Measurements from ENCODE around the gene ZNF646.

The ZNF646 gene

GRCh38 chr16:31090540-31090939 is 16.3 kb downstream of the ZNF646 start:
- Histone ChIP-seq H2AFZ (ENCODE audit: low read length) (no peak overlapping the region), H3K27ac (replicated peaks; ENCODE audit: low read length) (no peak overlapping the region), H2BK15ac (ENCODE audit: low read length) (no peak overlapping the region), H3K14ac (ENCODE audit: low read length) (no peak overlapping the region), H3K9ac (ENCODE audit: low read depth, low read length, poor library complexity) (no peak overlapping the region), H3K9me3 (replicated peaks in 1 of 2; ENCODE audit: control insufficient read depth in 2 of 2, insufficient read depth in 1 of 2, low read depth in 1 of 2, low read length in 2 of 2) (peaks cover 0 to 6% of the 10 kb centered on the region in 2 donors), H4K91ac (ENCODE audit: low read depth, low read length, poor library complexity) (no peak overlapping the region), H3K23ac (ENCODE audit: low read depth, low read length, poor library complexity) (no peak overlapping the region), H4K8ac (ENCODE audit: low read depth, low read length) (no peak overlapping the region), H2BK5ac (ENCODE audit: low read length) (no peak overlapping the region), H3K36me3 (replicated peaks in 1 of 2; ENCODE audit: control insufficient read depth in 2 of 2, insufficient read depth in 2 of 2, low read length in 2 of 2) (peaks cover 17 to 24% of the 10 kb centered on the region in 2 donors), H2BK120ac (ENCODE audit: low read depth, low read length) (no peak overlapping the region), H3K4me2 (ENCODE audit: insufficient read depth, low read length, poor library complexity, severe bottlenecking) (no peak overlapping the region), H2AK5ac (ENCODE audit: low read depth, low read length) (no peak overlapping the region), H3K18ac (ENCODE audit: low read length) (no peak overlapping the region), H3K79me1 (ENCODE audit: low read depth, low read length) (peaks cover 5% of the 10 kb centered on the region), H3K4me3 (ENCODE audit: low read length in 2 of 2) (no peak overlapping the region), H3K4ac (ENCODE audit: low read length) (no peak overlapping the region), H3K27me3 (ENCODE audit: control insufficient read depth in 3 of 3, insufficient read depth in 3 of 3, low read depth in 1 of 3, low read length in 3 of 3) (no peaks in the 10 kb centered on the region), H2BK12ac (ENCODE audit: low read length) (no peak overlapping the region), H3K4me1 (ENCODE audit: control insufficient read depth in 2 of 2, insufficient read depth in 1 of 2, low read depth in 1 of 2, low read length in 2 of 2) (peaks cover 0 to 6% of the 10 kb centered on the region in 2 donors)
- no CpG with 5 or more reads among the region's 2 CpGs for WGBS, 2 donors (ENCODE audit: extremely low coverage in 2 of 2, insufficient read length in 2 of 2, insufficient replicate concordance in 1 of 2)
- DNase-seq (ENCODE audit: low spot score): no peak

- DNase-seq (ENCODE audit: low spot score): no peak
- no peak overlapping the region for H3K9ac ChIP-seq (ENCODE audit: low read depth, low read length, poor library complexity)
- no peak overlapping the region for H2AFZ ChIP-seq (ENCODE audit: low read length)
- no CpG with 5 or more reads among the region's 5 CpGs for WGBS, 2 donors (ENCODE audit: extremely low coverage in 2 of 2, insufficient read length in 2 of 2, insufficient replicate concordance in 1 of 2)
- peaks cover 17 to 24% of the 10 kb centered on the region in 2 donors for H3K36me3 ChIP-seq (replicated peaks in 1 of 2; ENCODE audit: control insufficient read depth in 2 of 2, insufficient read depth in 2 of 2, low read length in 2 of 2)
- no peak overlapping the region for H3K14ac ChIP-seq (ENCODE audit: low read length)
- H3K79me1 ChIP-seq (ENCODE audit: low read depth, low read length): peaks cover 5% of the 10 kb centered on the region
- peaks cover 0 to 6% of the 10 kb centered on the region in 2 donors for H3K4me1 ChIP-seq (ENCODE audit: control insufficient read depth in 2 of 2, insufficient read depth in 1 of 2, low read depth in 1 of 2, low read length in 2 of 2)
- peaks cover 0 to 6% of the 10 kb centered on the region in 2 donors for H3K9me3 ChIP-seq (replicated peaks in 1 of 2; ENCODE audit: control insufficient read depth in 2 of 2, insufficient read depth in 1 of 2, low read depth in 1 of 2, low read length in 2 of 2)
- H2BK15ac ChIP-seq (ENCODE audit: low read length): no peak overlapping the region
- H2AK5ac ChIP-seq (ENCODE audit: low read depth, low read length): no peak overlapping the region
- no peaks in the 10 kb centered on the region for H3K27me3 ChIP-seq (ENCODE audit: control insufficient read depth in 3 of 3, insufficient read depth in 3 of 3, low read depth in 1 of 3, low read length in 3 of 3)
- no peak overlapping the region for H3K4me2 ChIP-seq (ENCODE audit: insufficient read depth, low read length, poor library complexity, severe bottlenecking)
- no peak overlapping the region for H3K4ac ChIP-seq (ENCODE audit: low read length)
- no peak overlapping the region for H3K4me3 ChIP-seq (ENCODE audit: low read length in 2 of 2)
- H3K27ac ChIP-seq (replicated peaks; ENCODE audit: low read length): no peak overlapping the region
- H2BK12ac ChIP-seq (ENCODE audit: low read length): no peak overlapping the region
- H3K18ac ChIP-seq (ENCODE audit: low read length): no peak overlapping the region
- no peak overlapping the region for H4K8ac ChIP-seq (ENCODE audit: low read depth, low read length)
- H2BK5ac ChIP-seq (ENCODE audit: low read length): peak overlapping the region; percentile 75
- no peak overlapping the region for H3K23ac ChIP-seq (ENCODE audit: low read depth, low read length, poor library complexity)
- H4K91ac ChIP-seq (ENCODE audit: low read depth, low read length, poor library complexity): no peak overlapping the region
- H2BK120ac ChIP-seq (ENCODE audit: low read depth, low read length): no peak overlapping the region
Observed at GRCh38 chr16:31092330-31092729, 18.1 kb downstream of the ZNF646 start.

- Histone ChIP-seq H3K23ac (ENCODE audit: low read depth, low read length, poor library complexity) (no peak overlapping the region), H3K4me1 (ENCODE audit: control insufficient read depth in 2 of 2, insufficient read depth in 1 of 2, low read depth in 1 of 2, low read length in 2 of 2) (peaks cover 0 to 6% of the 10 kb centered on the region in 2 donors), H3K4me2 (ENCODE audit: insufficient read depth, low read length, poor library complexity, severe bottlenecking) (peak overlapping the region; percentile 43), H2AFZ (ENCODE audit: low read length) (no peak overlapping the region), H3K9me3 (replicated peaks in 1 of 2; ENCODE audit: control insufficient read depth in 2 of 2, insufficient read depth in 1 of 2, low read depth in 1 of 2, low read length in 2 of 2) (peaks cover 0 to 6% of the 10 kb centered on the region in 2 donors), H2BK15ac (ENCODE audit: low read length) (no peak overlapping the region), H4K8ac (ENCODE audit: low read depth, low read length) (no peak overlapping the region), H3K14ac (ENCODE audit: low read length) (no peak overlapping the region), H3K27me3 (ENCODE audit: control insufficient read depth in 3 of 3, insufficient read depth in 3 of 3, low read depth in 1 of 3, low read length in 3 of 3) (no peaks in the 10 kb centered on the region), H3K36me3 (replicated peaks in 1 of 2; ENCODE audit: control insufficient read depth in 2 of 2, insufficient read depth in 2 of 2, low read length in 2 of 2) (peaks cover 17 to 24% of the 10 kb centered on the region in 2 donors), H2BK12ac (ENCODE audit: low read length) (no peak overlapping the region), H3K4ac (ENCODE audit: low read length) (no peak overlapping the region), H2BK5ac (ENCODE audit: low read length) (peak overlapping the region; percentile 75), H3K79me1 (ENCODE audit: low read depth, low read length) (peaks cover 5% of the 10 kb centered on the region), H3K4me3 (ENCODE audit: low read length in 2 of 2) (peak overlapping the region in 1 of 2 donors; percentile 78), H2BK120ac (ENCODE audit: low read depth, low read length) (no peak overlapping the region), H4K91ac (ENCODE audit: low read depth, low read length, poor library complexity) (no peak overlapping the region), H3K18ac (ENCODE audit: low read length) (no peak overlapping the region), H2AK5ac (ENCODE audit: low read depth, low read length) (no peak overlapping the region), H3K9ac (ENCODE audit: low read depth, low read length, poor library complexity) (no peak overlapping the region), H3K27ac (replicated peaks; ENCODE audit: low read length) (no peak overlapping the region)
- peak; percentile 33 for DNase-seq (ENCODE audit: low spot score)
- no CpG with 5 or more reads among the region's 17 CpGs for WGBS, 2 donors (ENCODE audit: extremely low coverage in 2 of 2, insufficient read length in 2 of 2, insufficient replicate concordance in 1 of 2)
Observed at GRCh38 chr16:31093132-31093703, 19.0 kb downstream of the ZNF646 start.

GRCh38 chr16:31094088-31094423 is 19.8 kb downstream of the ZNF646 start:
- Histone ChIP-seq H3K18ac (ENCODE audit: low read length) (peak overlapping the region; percentile 95), H3K23ac (ENCODE audit: low read depth, low read length, poor library complexity) (peak overlapping the region; percentile 60), H4K8ac (ENCODE audit: low read depth, low read length) (no peak overlapping the region), H2BK5ac (ENCODE audit: low read length) (peak overlapping the region; percentile 56), H3K4me2 (ENCODE audit: insufficient read depth, low read length, poor library complexity, severe bottlenecking) (peak overlapping the region; percentile 99), H2BK15ac (ENCODE audit: low read length) (no peak overlapping the region), H4K91ac (ENCODE audit: low read depth, low read length, poor library complexity) (no peak overlapping the region), H3K36me3 (replicated peaks in 1 of 2; ENCODE audit: control insufficient read depth in 2 of 2, insufficient read depth in 2 of 2, low read length in 2 of 2) (peaks cover 13 to 21% of the 10 kb centered on the region in 2 donors), H3K79me1 (ENCODE audit: low read depth, low read length) (peaks cover 5% of the 10 kb centered on the region), H3K4ac (ENCODE audit: low read length) (no peak overlapping the region), H2AK5ac (ENCODE audit: low read depth, low read length) (no peak overlapping the region), H3K9ac (ENCODE audit: low read depth, low read length, poor library complexity) (peak overlapping the region; percentile 98), H3K27me3 (ENCODE audit: control insufficient read depth in 3 of 3, insufficient read depth in 3 of 3, low read depth in 1 of 3, low read length in 3 of 3) (no peaks in the 10 kb centered on the region), H3K9me3 (replicated peaks in 1 of 2; ENCODE audit: control insufficient read depth in 2 of 2, insufficient read depth in 1 of 2, low read depth in 1 of 2, low read length in 2 of 2) (peaks cover 0 to 6% of the 10 kb centered on the region in 2 donors), H2BK120ac (ENCODE audit: low read depth, low read length) (no peak overlapping the region), H2AFZ (ENCODE audit: low read length) (peak overlapping the region; percentile 95), H3K14ac (ENCODE audit: low read length) (peak overlapping the region; percentile 76), H3K27ac (replicated peaks; ENCODE audit: low read length) (peak overlapping the region; percentile 83), H2BK12ac (ENCODE audit: low read length) (no peak overlapping the region), H3K4me1 (ENCODE audit: control insufficient read depth in 2 of 2, insufficient read depth in 1 of 2, low read depth in 1 of 2, low read length in 2 of 2) (peaks cover 0 to 6% of the 10 kb centered on the region in 2 donors), H3K4me3 (ENCODE audit: low read length in 2 of 2) (peak overlapping the region; percentile 78 to 87)
- no CpG with 5 or more reads among the region's 20 CpGs for WGBS, 2 donors (ENCODE audit: extremely low coverage in 2 of 2, insufficient read length in 2 of 2, insufficient replicate concordance in 1 of 2)
- peak; percentile 20 for DNase-seq (ENCODE audit: low spot score)
